ENCODE measurements around the gene NGRN.
"Not testable (repeated sequence)": the region's sequence is repeated elsewhere in the genome, so short reads cannot be mapped to it uniquely, and the experiment has no call there.

Gene NGRN

GRCh38 chr15:90259524-90259923, 5.9 kb upstream of the NGRN start:
- H3K4me3 ChIP-seq (ENCODE audit: low read depth, low read length) = no peak overlapping the region
- no peak for DNase-seq (ENCODE audit: low read depth)
- TF ChIP-seq POLR2A (IDR thresholded peaks at IDR 0.05; ENCODE audit: extremely low read depth, insufficient read length) (no peak), MYC (IDR thresholded peaks at IDR 0.05; ENCODE audit: low read depth, low read length) (no peak), MAX (IDR thresholded peaks at IDR 0.05; ENCODE audit: low read depth, low read length) (no peak), CTCF (IDR thresholded peaks at IDR 0.05; ENCODE audit: low read depth, low read length) (no peak)

GRCh38 chr15:90260731-90261130, 4.7 kb upstream of the NGRN start:
- DNase-seq (ENCODE audit: low read depth); H3K4me3 ChIP-seq (ENCODE audit: low read depth, low read length): not testable (repeated sequence)

GRCh38 chr15:90261811-90262210, 3.7 kb upstream of the NGRN start:
- H3K4me3 ChIP-seq (ENCODE audit: low read depth, low read length) = no peak overlapping the region

GRCh38 chr15:90262426-90262825, 3.0 kb upstream of the NGRN start:
- H3K4me3 ChIP-seq (ENCODE audit: low read depth, low read length) = no peak overlapping the region
- DNase-seq (ENCODE audit: low read depth) = no peak
- TF ChIP-seq MAX (IDR thresholded peaks at IDR 0.05; ENCODE audit: low read depth, low read length) (no peak), POLR2A (IDR thresholded peaks at IDR 0.05; ENCODE audit: extremely low read depth, insufficient read length) (no peak), MYC (IDR thresholded peaks at IDR 0.05; ENCODE audit: low read depth, low read length) (no peak), CTCF (IDR thresholded peaks at IDR 0.05; ENCODE audit: low read depth, low read length) (no peak)

More at GRCh38 chr15:90261811-90262210, 3.7 kb upstream of the NGRN start:
- DNase-seq (ENCODE audit: low read depth) = no peak
- TF ChIP-seq CTCF (IDR thresholded peaks at IDR 0.05; ENCODE audit: low read depth, low read length) (no peak), MAX (IDR thresholded peaks at IDR 0.05; ENCODE audit: low read depth, low read length) (no peak), MYC (IDR thresholded peaks at IDR 0.05; ENCODE audit: low read depth, low read length) (no peak), POLR2A (IDR thresholded peaks at IDR 0.05; ENCODE audit: extremely low read depth, insufficient read length) (no peak)

GRCh38 chr15:90264671-90265070, 801 bp upstream of the NGRN start:
- peak; percentile 60 for DNase-seq (ENCODE audit: low read depth)
- peak overlapping the region; percentile 97 for H3K4me3 ChIP-seq (ENCODE audit: low read depth, low read length)
- no peak for TF ChIP-seq MYC (IDR thresholded peaks at IDR 0.05; ENCODE audit: low read depth, low read length)

- TF ChIP-seq CTCF (IDR thresholded peaks at IDR 0.05; ENCODE audit: low read depth, low read length) (no peak), POLR2A (IDR thresholded peaks at IDR 0.05; ENCODE audit: extremely low read depth, insufficient read length) (no peak), MYC (IDR thresholded peaks at IDR 0.05; ENCODE audit: low read depth, low read length) (no peak; the same call in 1 of the 2 replicates), MAX (IDR thresholded peaks at IDR 0.05; ENCODE audit: low read depth, low read length) (no peak)
- peak overlapping the region; percentile 97 for H3K4me3 ChIP-seq (ENCODE audit: low read depth, low read length)
- peak; percentile 57 for DNase-seq (ENCODE audit: low read depth)
These were observed 574 bp downstream of the NGRN start for GRCh38 chr15:90266061-90266431.

GRCh38 chr15:90266485-90266884, 1.0 kb downstream of the NGRN start:
- DNase-seq (ENCODE audit: low read depth) = peak; percentile 31
- H3K4me3 ChIP-seq (ENCODE audit: low read depth, low read length) = peak overlapping the region; percentile 97
- no peak for TF ChIP-seq MAX (IDR thresholded peaks at IDR 0.05; ENCODE audit: low read depth, low read length)
- TF ChIP-seq POLR2A (IDR thresholded peaks at IDR 0.05; ENCODE audit: extremely low read depth, insufficient read length) = no peak
- no peak for TF ChIP-seq CTCF (IDR thresholded peaks at IDR 0.05; ENCODE audit: low read depth, low read length)
- TF ChIP-seq MYC (IDR thresholded peaks at IDR 0.05; ENCODE audit: low read depth, low read length) = no peak

Measured in NB4 (cell line).